ENCODE data around the gene TEK. TPM values are rescaled to one million over a fixed set of nuclear protein-coding genes. Genes with fewer than 3 reads are reported as not detected.
"Not testable (repeated sequence)": the region's sequence is repeated elsewhere in the genome, so short reads cannot be mapped to it uniquely, and the experiment has no call there.

TEK gene
- total and polyA plus RNA-seq, 10 of the 15 experiments (the other 5 are each of a cell fraction or from before 2014, with no cell fraction given): not detected

- H3K9me3 ChIP-seq (replicated peaks; ENCODE audit: control insufficient read depth, insufficient read depth, low read length): no peaks in the 10 kb centered on the region
- DNase-seq (ENCODE audit: low read depth, low spot score) (no peak), FAIRE-seq (no peak), ATAC-seq (no peak)
- in situ Hi-C loops (cut with MboI) (no loop called here), intact Hi-C loops (cut with micrococcal nuclease; ENCODE audit: unreplicated experiment) (no loop called here)
- H3K27ac ChIP-seq (ENCODE audit: control insufficient read depth, insufficient read depth): no peak overlapping the region
- POLR2A ChIA-PET: no interaction called here
- TF ChIP-seq TBL1XR1 (IDR thresholded peaks at IDR 0.05; ENCODE audit: low read depth, low read length) (no peak), RBBP5 (conservative IDR thresholded peaks at IDR 0.05) (no peak), STAT3 (IDR thresholded peaks at IDR 0.05; ENCODE audit: low read depth, low read length) (no peak)
- CTCF ChIA-PET: no interaction called here
- no peaks in the 10 kb centered on the region for H3K4me1 ChIP-seq (ENCODE audit: control insufficient read depth, insufficient read depth, low read length)
- SMC1A ChIA-PET (ENCODE audit: uncharacterized antibody, unreplicated experiment): no interaction called here
- no TSS peak for BruUV-seq (replicated peaks)
- H3K4me3 ChIP-seq: no peak overlapping the region
- H3K27me3 ChIP-seq (replicated peaks in 1 of 2; ENCODE audit: control insufficient read depth in 2 of 2, insufficient read depth in 2 of 2, low read length in 1 of 2): no peaks in the 10 kb centered on the region; a peak in 1 of 4 replicates
- H3K9ac ChIP-seq (ENCODE audit: control insufficient read depth, insufficient read depth, low read length): no peak overlapping the region
- no peak overlapping the region for H2AFZ ChIP-seq (ENCODE audit: control insufficient read depth, low read depth, low read length)
- no peaks in the 10 kb centered on the region for H3K79me2 ChIP-seq (ENCODE audit: control insufficient read depth, insufficient read depth, low read length)
- WGBS (ENCODE audit: insufficient coverage, insufficient replicate concordance, low lambda C conversion rate, missing lambda C conversion rate): 76% methylated on average over 14 of the region's 14 CpGs
- no peak overlapping the region for H3K4me2 ChIP-seq (ENCODE audit: control insufficient read depth, insufficient read depth)
- RAD21 ChIA-PET (ENCODE audit: unreplicated experiment): no interaction called here
- H4K20me1 ChIP-seq (ENCODE audit: control insufficient read depth, insufficient read depth): no peaks in the 10 kb centered on the region
- H3K36me3 ChIP-seq (ENCODE audit: control insufficient read depth in 2 of 2, insufficient read depth in 2 of 2, low read length in 1 of 2): no peaks in the 10 kb centered on the region
Observed at GRCh38 chr9:27212621-27213020, 103.6 kb downstream of the TEK start.

GRCh38 chr9:27227192-27227591 is 118.2 kb downstream of the TEK start:
- no peak overlapping the region for H3K4me2 ChIP-seq (ENCODE audit: control insufficient read depth, insufficient read depth)
- ATAC-seq (no peak), FAIRE-seq (no peak), DNase-seq (ENCODE audit: low read depth, low spot score) (no peak)
- TF ChIP-seq POLR2AphosphoS2 (IDR thresholded peaks at IDR 0.05; ENCODE audit: low read depth, low read length) (no peak), CEBPZ (IDR thresholded peaks at IDR 0.05; ENCODE audit: low read depth, low read length) (no peak)
- H3K4me3 ChIP-seq: no peak overlapping the region
- H2AFZ ChIP-seq (ENCODE audit: control insufficient read depth, low read depth, low read length): no peak overlapping the region
- in situ Hi-C loops (cut with MboI) (no loop called here), intact Hi-C loops (cut with micrococcal nuclease; ENCODE audit: unreplicated experiment) (no loop called here)
- WGBS (ENCODE audit: insufficient coverage, insufficient replicate concordance, low lambda C conversion rate, missing lambda C conversion rate): 33% methylated on average over 4 of the region's 4 CpGs
- no peaks in the 10 kb centered on the region for H3K27me3 ChIP-seq (replicated peaks in 1 of 2; ENCODE audit: control insufficient read depth in 2 of 2, insufficient read depth in 2 of 2, low read length in 1 of 2)
- H3K9me3 ChIP-seq (replicated peaks; ENCODE audit: control insufficient read depth, insufficient read depth, low read length): no peaks in the 10 kb centered on the region
- ChIA-PET CTCF (no interaction called here), POLR2A (no interaction called here), RAD21 (ENCODE audit: unreplicated experiment) (no interaction called here), SMC1A (ENCODE audit: uncharacterized antibody, unreplicated experiment) (no interaction called here)
- no peaks in the 10 kb centered on the region for H4K20me1 ChIP-seq (ENCODE audit: control insufficient read depth, insufficient read depth)
- no peaks in the 10 kb centered on the region for H3K79me2 ChIP-seq (ENCODE audit: control insufficient read depth, insufficient read depth, low read length)
- no TSS peak for BruUV-seq (replicated peaks)
- H3K27ac ChIP-seq (ENCODE audit: control insufficient read depth, insufficient read depth): no peak overlapping the region
- H3K36me3 ChIP-seq (ENCODE audit: control insufficient read depth in 2 of 2, insufficient read depth in 2 of 2, low read length in 1 of 2): no peaks in the 10 kb centered on the region
- H3K9ac ChIP-seq (ENCODE audit: control insufficient read depth, insufficient read depth, low read length): no peak overlapping the region
- H3K4me1 ChIP-seq (ENCODE audit: control insufficient read depth, insufficient read depth, low read length): no peaks in the 10 kb centered on the region

GRCh38 chr9:27239648-27240047 is 130.6 kb downstream of the TEK start:
- RAD21 ChIA-PET (ENCODE audit: unreplicated experiment); H2AFZ ChIP-seq (ENCODE audit: control insufficient read depth, low read depth, low read length); in situ Hi-C loops (cut with MboI); H3K9ac ChIP-seq (ENCODE audit: control insufficient read depth, insufficient read depth, low read length); H3K4me3 ChIP-seq; POLR2A ChIA-PET; H3K36me3 ChIP-seq (ENCODE audit: control insufficient read depth in 2 of 2, insufficient read depth in 2 of 2, low read length in 1 of 2); DNase-seq (ENCODE audit: low read depth, low spot score); SMC1A ChIA-PET (ENCODE audit: uncharacterized antibody, unreplicated experiment); H3K27ac ChIP-seq (ENCODE audit: control insufficient read depth, insufficient read depth); H3K27me3 ChIP-seq (replicated peaks in 1 of 2; ENCODE audit: control insufficient read depth in 2 of 2, insufficient read depth in 2 of 2, low read length in 1 of 2); intact Hi-C loops (cut with micrococcal nuclease; ENCODE audit: unreplicated experiment); ATAC-seq; FAIRE-seq; H3K4me1 ChIP-seq (ENCODE audit: control insufficient read depth, insufficient read depth, low read length); H3K9me3 ChIP-seq (replicated peaks; ENCODE audit: control insufficient read depth, insufficient read depth, low read length); BruUV-seq (replicated peaks); H4K20me1 ChIP-seq (ENCODE audit: control insufficient read depth, insufficient read depth); H3K79me2 ChIP-seq (ENCODE audit: control insufficient read depth, insufficient read depth, low read length); H3K4me2 ChIP-seq (ENCODE audit: control insufficient read depth, insufficient read depth): not testable (repeated sequence)
- WGBS (ENCODE audit: insufficient coverage, insufficient replicate concordance, low lambda C conversion rate, missing lambda C conversion rate): 15% methylated on average over 12 of the region's 12 CpGs
- CTCF ChIA-PET: interaction anchor here (1.3 kb wide), 1 partner anchor 8 kb away, joined by 3 read pairs; no protein-coding TSS in a partner anchor

Data from GM12878 (cell line).